Motor neuron (in vitro differentiated cells): ENCODE results near the gene HTR1D. TPM values are rescaled to one million over a fixed set of nuclear protein-coding genes. Genes with fewer than 3 reads are reported as not detected.

Experiments
- ATAC-seq, 8 experiments: fragments of 200-7000 bp; cut with Tn5 transposase; replicated peaks in 6 of 8; 2 replicates each; pipeline ENCODE4 v1.8.0; 2021; ENCODE audit warnings: mild to moderate bottlenecking in 8 of 8, moderate library complexity in 8 of 8
- H3K27ac ChIP-seq, 2 donors: fragments of 250-450 bp; sonication (Bioruptor Pico); 2 replicates each; pipeline ENCODE4 v1.9.0; 2021; ENCODE audit warnings: antibody characterized with exemption in 2 of 2, mild to moderate bottlenecking in 2 of 2, moderate library complexity in 1 of 2
- H3K4me1 ChIP-seq, 2 donors: fragments of 250-450 bp; sonication (Bioruptor Pico); replicated peaks in 1 of 2; 2 replicates each; pipeline ENCODE4 v1.6.1; 2021; ENCODE audit warnings: antibody characterized with exemption in 2 of 2, mild to moderate bottlenecking in 2 of 2, moderate library complexity in 1 of 2
- H3K4me3 ChIP-seq, 5 donors: fragments of 250-450 bp; sonication (Bioruptor Pico); 2 replicates each; pipeline ENCODE4 v1.9.0; 2021; ENCODE audit warnings: antibody characterized with exemption in 5 of 5, mild to moderate bottlenecking in 5 of 5, moderate library complexity in 4 of 5
- WGBS, 10 experiments: fragments of 450-650 bp; shearing (Covaris generic); methylation state at CpG; one replicate each; pipeline ENCODE4 v1.0.0; 2022; 5-methylcytosine and 5-hydroxymethylcytosine counted together
- in situ Hi-C, 9 experiments: fragments of 400-800 bp; cut with MboI; loops; one replicate each; pipeline ENCODE4 v1.15.0; 2021; ENCODE audit warnings: low sequenced_read_pairs in 9 of 9, low pct_unique_long_range_greater_than_20kb in 2 of 9; ENCODE audit not compliant: unreplicated experiment in 9 of 9
- total RNA-seq, 8 experiments: library from RNA; unstranded; fragments of 300-600 nt; gene quantifications; 2 replicates each; pipeline versions ENCODE4 v1.2.3 to v1.2.4, GENCODE V29; 2022

HTR1D gene
- total RNA-seq, 8 experiments from 2014 or later = 0.17 to 17.7 (median 8.2) TPM; not detected in 1

DNA sequence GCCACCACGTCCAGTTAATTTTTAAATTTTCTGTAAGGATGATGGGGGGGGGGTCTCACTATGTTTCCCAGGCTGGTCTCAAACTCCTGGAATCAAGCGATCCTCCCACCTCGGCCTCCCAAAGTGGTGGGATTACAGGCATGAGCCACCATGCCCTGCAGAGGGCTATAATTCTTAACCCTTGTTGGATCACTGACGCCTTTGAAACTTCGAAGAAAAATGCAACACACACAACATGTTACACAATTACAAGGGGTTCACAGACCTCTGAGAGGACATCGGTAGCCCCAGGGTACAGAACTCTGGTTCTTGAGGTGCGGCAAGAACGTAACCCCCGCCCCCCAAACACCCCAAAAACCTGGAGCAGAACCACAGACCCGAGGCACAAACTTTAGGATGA lies 40.3 kb downstream of the HTR1D start:
- 27 to 100% (median 73%) methylated on average over 2 to 9 of the region's 10 CpGs; no CpG with 5 or more reads in 4 of the 10 experiments for WGBS, 10 experiments
- in situ Hi-C loops = loop anchor here in 5 of 9 experiments (25.0 kb wide), 3 partner anchors 90 to 515 kb away; partner anchors contain the start of gene C1QB (in 3 of the 5)
- Histone ChIP-seq H3K4me1 (no peaks in the 10 kb centered on the region), H3K27ac (no peak overlapping the region), H3K4me3 (peak overlapping the region in 3 of 5 donors; percentile 31 to 40 (median 37))
- ATAC-seq = no peak

DNA sequence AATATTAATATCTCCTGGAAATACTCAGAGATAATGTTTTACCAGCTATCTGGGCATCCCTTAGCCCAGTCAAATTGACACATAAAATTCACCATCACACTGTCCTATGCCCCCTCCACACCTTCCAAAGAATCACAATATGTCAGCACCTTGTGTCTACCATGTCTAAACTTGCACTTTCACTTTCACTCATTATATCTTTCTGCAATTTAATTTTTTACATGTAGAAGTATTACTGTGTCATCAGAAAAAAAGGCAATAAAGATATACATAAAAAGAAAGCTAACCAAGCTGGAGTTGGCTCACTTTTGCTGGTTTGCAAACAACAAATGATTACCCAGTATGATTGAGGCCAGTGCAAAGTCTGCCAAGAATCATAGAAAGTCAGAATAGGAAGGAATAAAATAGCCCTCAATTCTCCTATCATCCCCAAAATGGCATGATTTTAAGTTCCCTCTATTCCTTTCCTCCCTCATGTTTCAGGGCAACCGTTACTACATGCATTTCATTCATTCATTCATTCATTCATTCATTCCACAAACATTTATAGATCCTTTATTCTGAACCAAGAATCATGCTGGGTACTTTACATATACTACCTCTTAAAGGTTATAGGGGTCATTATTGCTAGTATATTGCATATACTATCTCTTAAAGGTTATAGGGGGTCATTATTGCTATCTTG lies 42.7 kb downstream of the HTR1D start:
- WGBS, 10 experiments = 9 to 70% (median 44%) methylated on average over 1 of the region's 1 CpG; no CpG with 5 or more reads in 1 of the 10 experiments
- no peak overlapping the region for H3K27ac ChIP-seq
- H3K4me1 ChIP-seq = no peaks in the 10 kb centered on the region
- no peak overlapping the region for H3K4me3 ChIP-seq
- in situ Hi-C loops = loop anchor here in 5 of 9 experiments (25.0 kb wide), 3 partner anchors 87 to 512 kb away; partner anchors contain the start of gene C1QB (in 3 of the 5)
- ATAC-seq = no peak

DNA sequence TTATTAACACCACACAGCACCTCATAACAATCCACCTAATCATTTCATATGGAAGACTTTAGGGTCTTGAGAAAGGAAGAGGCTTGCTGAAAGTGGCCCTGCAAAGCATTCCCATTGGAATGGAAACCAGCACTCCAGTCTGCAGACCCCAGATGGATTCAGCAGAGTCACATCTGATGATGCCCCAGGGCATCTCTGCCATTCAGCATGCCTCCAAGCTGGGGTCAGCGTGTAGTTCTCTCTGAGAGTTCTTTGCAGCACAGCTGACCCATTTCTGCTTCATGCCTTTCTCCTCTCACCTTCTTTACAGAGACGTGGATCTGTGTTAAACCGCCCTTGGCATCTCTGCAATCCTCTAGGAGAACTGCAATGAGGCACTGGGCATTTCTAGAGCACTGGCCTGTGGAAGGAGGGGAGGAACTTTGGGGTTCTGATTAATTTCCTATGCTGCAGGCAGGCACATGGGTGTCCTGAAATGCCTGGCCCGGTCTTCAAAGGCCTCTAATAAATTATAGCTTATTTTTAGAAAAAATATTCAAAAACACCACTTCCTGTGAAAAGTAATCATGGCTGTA lies 46.0 kb downstream of the HTR1D start:
- ATAC-seq = peak in 1 of 8 experiments; percentile 4
- in situ Hi-C loops = no loop called here
- Histone ChIP-seq H3K4me3 (no peak overlapping the region), H3K4me1 (peaks cover 3 to 6% of the 10 kb centered on the region in 2 donors), H3K27ac (no peak overlapping the region)
- 7 to 100% (median 69%) methylated on average over 1 to 4 of the region's 4 CpGs; no CpG with 5 or more reads in 2 of the 10 experiments for WGBS, 10 experiments

DNA sequence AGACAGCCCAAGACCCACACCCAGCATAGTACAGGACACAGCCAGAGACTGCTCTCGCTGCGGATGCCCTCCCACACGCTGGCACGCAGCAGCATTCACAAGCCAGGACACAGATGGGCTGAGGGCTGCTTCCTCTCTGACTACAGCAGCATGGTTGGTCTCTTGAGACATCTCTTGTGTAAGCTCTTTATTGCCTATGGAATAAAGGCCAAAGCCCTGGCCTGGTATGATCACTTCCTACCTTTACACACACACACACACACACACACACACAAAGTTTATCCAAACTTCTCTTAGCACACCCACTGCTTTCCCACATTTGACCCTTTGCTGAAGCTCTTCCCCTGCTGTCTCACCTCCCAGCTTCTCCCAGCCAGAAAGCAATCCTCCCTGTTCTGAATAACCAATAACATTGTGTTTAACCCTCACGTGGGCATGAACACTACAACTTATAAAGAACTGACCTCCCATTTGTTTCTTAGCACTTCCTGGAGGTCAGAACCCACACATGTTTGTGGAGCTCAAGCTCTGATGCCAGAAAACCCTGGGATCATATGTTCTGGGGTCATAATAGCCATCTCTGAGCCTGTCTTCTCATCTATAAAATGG lies 47.5 kb downstream of the HTR1D start:
- ATAC-seq = peak in 1 of 8 experiments; percentile 15
- Histone ChIP-seq H3K4me3 (no peak overlapping the region), H3K4me1 (peaks cover 3 to 6% of the 10 kb centered on the region in 2 donors), H3K27ac (no peak overlapping the region)
- in situ Hi-C loops = no loop called here
- WGBS, 10 experiments = 0 to 80% (median 43%) methylated on average over 1 to 4 of the region's 5 CpGs; no CpG with 5 or more reads in 1 of the 10 experiments

DNA sequence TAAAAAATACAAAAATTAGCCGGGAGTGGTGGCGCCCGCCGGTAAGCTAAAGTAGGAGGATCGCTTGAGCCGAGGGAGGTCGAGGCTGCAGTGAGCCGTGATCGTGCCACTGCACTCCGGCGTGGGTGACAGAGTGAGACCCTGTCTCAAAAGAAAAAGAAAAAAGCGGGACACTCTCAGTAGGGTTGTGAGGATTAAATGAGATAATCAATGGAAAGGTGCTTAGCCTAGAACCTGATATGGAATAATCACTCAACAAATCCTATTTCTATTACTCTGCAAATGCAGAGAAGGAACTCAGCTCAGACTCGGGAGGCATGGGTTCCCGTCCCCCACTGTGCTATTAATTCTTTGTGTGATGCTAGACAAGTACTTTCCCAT lies 48.1 kb downstream of the HTR1D start:
- in situ Hi-C loops = no loop called here
- WGBS, 10 experiments = 30 to 100% (median 72%) methylated on average over 1 to 14 of the region's 14 CpGs; no CpG with 5 or more reads in 1 of the 10 experiments
- Histone ChIP-seq H3K4me1 (peaks cover 3 to 6% of the 10 kb centered on the region in 2 donors), H3K4me3 (no peak overlapping the region), H3K27ac (no peak overlapping the region)
- no peak for ATAC-seq

DNA sequence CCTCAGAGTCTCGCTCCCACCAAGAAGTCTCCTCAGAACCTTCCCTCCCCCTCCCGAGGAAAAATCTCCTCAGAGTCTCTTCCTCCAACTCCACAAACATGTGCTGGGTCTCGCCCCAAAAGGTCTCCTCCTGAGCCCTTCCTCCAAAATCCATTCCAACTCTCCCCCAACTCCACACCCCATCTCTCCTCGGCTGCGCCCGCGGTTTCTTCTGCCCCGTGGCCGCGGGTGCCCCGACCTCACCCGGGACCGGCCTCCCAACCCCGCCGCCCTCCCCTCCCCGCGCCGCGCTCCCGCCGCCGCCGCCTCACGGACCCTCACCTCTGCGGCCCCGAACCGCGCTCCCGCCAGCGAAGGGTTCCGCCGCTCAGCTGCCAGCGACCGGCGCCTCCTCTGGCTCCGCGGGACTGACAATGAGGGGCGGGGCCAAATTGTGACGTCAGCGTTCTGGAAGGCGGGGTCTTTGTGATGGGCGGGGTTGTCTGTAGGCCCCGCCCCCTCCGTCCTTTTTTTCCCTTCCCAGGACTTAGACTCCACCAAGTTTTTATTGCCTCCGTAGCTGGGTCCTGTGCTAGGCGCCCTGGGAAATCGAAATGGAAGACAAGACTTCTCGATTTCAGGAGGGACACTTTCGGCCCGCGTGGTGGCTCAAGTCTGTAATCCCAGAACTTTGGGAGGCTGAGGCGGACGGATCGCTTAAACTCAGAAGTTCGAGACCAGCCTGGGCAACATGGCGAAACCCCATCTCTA lies 48.7 kb downstream of the HTR1D start, which contains the start of gene LUZP1:
LUZP1 (minus strand) TSS at position 412 of the 750 bp plus-strand sequence.
- H3K4me3 ChIP-seq = peak within 1 kb of the TSS; percentile 60 to 95 (median 66)
- H3K4me1 ChIP-seq = peaks cover 3 to 6% of the 10 kb centered on the region in 2 donors
- peak; percentile 67 to 89 (median 84) for ATAC-seq
- H3K27ac ChIP-seq = peak within 1 kb of the TSS; percentile 60 to 65
- 0 to 58% (median 22%) methylated on average over 3 to 30 of the region's 56 CpGs; no CpG with 5 or more reads in 4 of the 10 experiments for WGBS, 10 experiments
- in situ Hi-C loops = no loop called here

DNA sequence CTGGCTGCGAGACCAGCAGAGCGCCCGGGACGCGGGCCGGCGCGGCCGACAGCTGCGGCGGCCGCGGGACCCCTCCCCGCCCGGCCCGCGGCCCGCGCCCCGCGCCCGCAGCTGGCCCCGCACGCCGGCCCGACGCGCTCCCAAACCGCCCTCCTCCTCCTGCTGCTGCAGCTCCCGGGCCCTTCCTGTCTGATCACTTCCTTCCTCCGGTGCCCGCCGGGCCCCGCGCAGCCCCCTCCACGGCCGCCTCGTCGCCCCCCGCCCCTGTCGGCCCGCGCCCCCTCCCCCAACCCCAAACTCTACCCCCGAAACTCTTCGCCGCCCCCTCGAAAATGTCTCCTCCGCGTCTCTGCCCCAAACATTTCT lies 49.2 kb downstream of the HTR1D start:
- Histone ChIP-seq H3K27ac (peak overlapping the region; percentile 60 to 65), H3K4me3 (peak overlapping the region; percentile 60 to 95 (median 66)), H3K4me1 (peaks cover 3 to 6% of the 10 kb centered on the region in 2 donors)
- ATAC-seq = peak; percentile 14 to 66 (median 52)
- no CpG with 5 or more reads among the region's 49 CpGs for WGBS, 10 experiments
- in situ Hi-C loops = no loop called here

DNA sequence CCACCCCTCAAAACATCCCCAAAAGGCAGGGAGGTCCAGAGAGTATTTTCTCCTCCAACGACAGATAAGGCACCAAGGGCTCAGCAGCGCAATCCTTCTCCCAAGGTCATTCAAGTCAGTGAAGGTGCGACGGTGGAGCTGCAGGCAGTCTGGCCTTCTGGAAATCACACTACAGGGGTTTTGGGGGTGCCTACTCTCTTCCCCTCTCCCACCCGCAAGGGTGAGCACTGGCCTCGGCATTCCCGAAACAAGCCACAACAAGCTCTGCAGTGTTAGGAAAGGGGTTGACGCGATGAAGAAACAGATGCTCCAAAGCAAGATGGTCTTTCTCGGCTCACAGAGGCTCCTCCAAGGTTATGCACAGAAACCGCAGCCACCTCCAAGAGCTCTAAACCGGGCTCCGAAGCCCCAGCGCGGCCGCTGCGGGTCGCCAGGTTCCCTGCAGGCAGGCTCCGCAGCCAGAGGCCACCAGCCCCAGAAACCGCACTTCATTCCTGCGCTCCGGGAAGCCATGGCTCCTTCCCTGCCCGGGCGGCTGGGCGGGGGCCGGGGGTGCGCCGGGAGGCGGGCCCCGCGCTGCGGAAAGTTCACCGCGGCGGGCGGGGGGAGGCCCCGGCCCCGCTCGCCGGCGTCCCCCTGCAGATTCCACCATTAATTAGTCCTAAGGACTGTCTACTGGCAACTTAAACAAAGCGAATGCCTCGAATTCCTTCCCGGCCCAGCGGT lies 49.8 kb downstream of the HTR1D start:
- ATAC-seq = peak; percentile 27 to 67 (median 63)
- WGBS, 10 experiments = 0 to 4% (median 0%) methylated on average over 1 to 12 of the region's 45 CpGs; no CpG with 5 or more reads in 2 of the 10 experiments
- in situ Hi-C loops = no loop called here
- Histone ChIP-seq H3K4me3 (peak overlapping the region; percentile 60 to 95 (median 66)), H3K4me1 (peaks cover 3 to 6% of the 10 kb centered on the region in 2 donors), H3K27ac (peak overlapping the region; percentile 60 to 65)

DNA sequence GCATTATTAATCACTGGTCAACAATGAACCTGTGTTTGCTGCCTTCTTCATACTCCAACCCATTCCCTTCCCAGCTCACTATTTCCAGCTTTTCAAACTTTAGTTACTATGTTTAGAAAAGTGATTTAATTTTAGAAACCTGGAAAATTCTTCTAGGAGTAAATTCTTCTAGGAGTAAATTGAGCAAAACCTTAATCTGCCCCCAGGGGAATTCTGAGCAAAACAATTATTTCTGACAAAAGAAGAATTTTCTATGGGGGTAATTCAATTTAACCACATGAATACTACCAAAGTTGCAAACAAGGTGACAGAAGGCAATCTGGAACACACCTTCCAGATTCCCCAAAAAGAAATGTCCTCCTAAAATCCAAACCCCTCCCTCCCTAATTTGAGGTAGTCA lies 50.4 kb downstream of the HTR1D start:
- H3K4me1 ChIP-seq = peaks cover 3 to 6% of the 10 kb centered on the region in 2 donors
- peak overlapping the region; percentile 60 to 95 (median 66) for H3K4me3 ChIP-seq
- H3K27ac ChIP-seq = peak overlapping the region; percentile 60 to 65
- in situ Hi-C loops = no loop called here
- ATAC-seq = no peak

DNA sequence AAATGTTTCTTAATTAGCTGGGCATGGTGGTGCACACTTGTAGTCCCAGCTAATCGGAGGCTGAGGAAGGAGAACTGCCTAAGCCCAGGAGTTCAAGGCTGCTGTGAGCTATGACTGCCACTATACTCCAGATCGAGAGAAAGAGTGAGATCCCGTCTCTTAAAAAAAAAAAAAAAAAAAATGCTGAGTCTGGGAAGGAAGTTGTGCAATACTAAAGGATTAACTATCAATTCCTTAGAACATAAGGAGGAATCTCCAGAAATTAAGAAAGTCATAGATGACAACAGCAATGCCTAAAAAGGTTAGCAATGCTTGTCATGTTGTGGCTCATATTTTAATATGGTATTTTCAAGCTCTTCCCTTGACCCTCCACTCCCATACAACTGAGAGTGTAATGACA lies 53.9 kb downstream of the HTR1D start:
- peaks cover 3 to 6% of the 10 kb centered on the region in 2 donors for H3K4me1 ChIP-seq
- ATAC-seq = no peak
- no peak overlapping the region for H3K27ac ChIP-seq
- H3K4me3 ChIP-seq = no peak overlapping the region
- 38 to 100% (median 90%) methylated on average over 1 to 3 of the region's 3 CpGs for WGBS, 10 experiments
- in situ Hi-C loops = no loop called here

DNA sequence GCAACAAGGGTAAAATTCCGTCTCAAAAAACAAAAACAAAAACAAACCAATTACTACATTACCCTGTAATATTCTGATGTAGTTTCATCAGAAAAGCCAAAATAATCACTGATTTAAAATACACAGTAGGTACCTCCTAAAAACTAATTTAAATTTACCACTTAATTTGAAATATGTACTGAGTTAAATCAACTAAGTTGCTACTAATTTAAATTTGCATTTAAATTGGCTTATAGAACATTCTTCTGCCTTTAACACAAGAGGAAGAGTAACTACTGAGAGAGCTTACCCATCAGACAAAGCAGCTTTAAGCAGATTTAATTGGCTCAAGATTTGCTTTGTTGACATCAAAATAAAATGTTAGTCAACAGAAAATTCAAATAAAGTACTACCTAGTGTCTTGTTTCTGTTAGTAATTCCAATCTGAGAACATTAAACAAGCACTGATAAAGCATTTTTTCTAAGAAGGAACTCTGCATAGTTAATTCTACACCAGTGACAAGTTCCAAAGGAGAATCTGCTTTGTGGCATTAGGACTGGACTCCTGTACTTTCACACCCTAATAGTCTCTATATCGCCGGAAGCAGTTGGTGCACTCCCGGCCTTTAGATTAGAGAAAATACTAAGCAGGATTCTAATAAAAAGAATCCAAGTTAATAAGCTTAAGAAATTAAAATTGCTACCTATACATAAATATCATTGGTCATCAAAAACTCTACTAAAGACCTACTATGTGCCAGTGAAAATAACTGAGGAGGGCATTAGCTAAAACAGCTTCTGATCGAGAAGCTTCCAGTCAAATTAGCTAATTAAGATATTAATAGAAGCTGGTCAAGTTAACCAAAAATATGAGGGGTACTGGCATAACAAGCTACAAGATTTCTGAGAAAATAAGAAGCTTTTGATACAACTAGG lies 57.1 kb downstream of the HTR1D start:
- H3K27ac ChIP-seq = no peak overlapping the region
- H3K4me3 ChIP-seq = no peak overlapping the region
- in situ Hi-C loops = no loop called here
- ATAC-seq = no peak
- no peaks in the 10 kb centered on the region for H3K4me1 ChIP-seq
- 48 to 97% (median 86%) methylated on average over 1 to 5 of the region's 5 CpGs for WGBS, 10 experiments
